OCI-LY7 (cell line): ENCODE data around the gene PTBP3.

Source experiments
- CTCF ChIP-seq: fragments of 200-600 bp; sonication (generic); conservative IDR thresholded peaks from 2 replicates; pipeline ENCODE4 v1.5.1; 2014; ENCODE audit warnings: mild to moderate bottlenecking, antibody characterized with exemption, low read length, moderate library complexity, mixed read lengths
- EZH2phosphoT487 ChIP-seq: fragments of 200-600 bp; sonication (generic); IDR thresholded peaks from 2 replicates; pipeline ENCODE4 v1.6.1; 2018; ENCODE audit warnings: low read depth, borderline replicate concordance, mild to moderate bottlenecking, mixed run types, antibody characterized with exemption, low read length, moderate library complexity, mixed read lengths

DNA sequence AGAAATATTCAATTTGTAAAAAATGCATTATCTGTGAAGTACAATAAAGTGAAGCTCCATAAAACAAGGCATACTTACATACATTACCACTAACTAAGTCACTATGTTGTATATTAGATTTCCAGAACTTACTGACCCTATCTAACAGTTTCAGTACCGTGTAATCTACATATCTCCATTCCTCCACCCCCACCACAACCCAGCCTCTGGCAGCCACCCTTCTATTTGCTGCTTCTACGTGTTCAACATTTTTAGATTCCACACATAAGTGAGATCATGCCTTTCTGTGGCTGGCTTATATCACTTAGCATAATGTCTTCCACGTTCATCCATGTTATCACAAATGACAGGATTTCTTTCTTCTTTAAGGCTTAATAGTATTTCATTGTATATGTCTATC, 31.3 kb upstream of the PTBP3 start:
- no peak for TF ChIP-seq CTCF
- TF ChIP-seq EZH2phosphoT487 = no peak
